ENCODE measurements around the gene BAIAP3.

BAIAP3 gene

GRCh38 chr16:1312903-1313302 is 20.5 kb upstream of the BAIAP3 start:
- Histone ChIP-seq H3K36me3 (ENCODE audit: insufficient read depth, low read depth, low read length) (peaks cover 49% of the 10 kb centered on the region), H3K27me3 (ENCODE audit: insufficient read depth, low read length) (no peaks in the 10 kb centered on the region), H3K9me3 (ENCODE audit: insufficient read depth, low read depth, low read length) (no peaks in the 10 kb centered on the region), H3K4me3 (ENCODE audit: low read length) (no peak overlapping the region), H3K4me1 (ENCODE audit: insufficient read depth, low read length) (0 out of 2 replicates have a peak, but pooled peaks cover 6% of the 10 kb centered on the region), H3K9ac (ENCODE audit: low read depth, low read length) (no peak overlapping the region), H3K27ac (ENCODE audit: low read length) (no peak overlapping the region)

GRCh38 chr16:1313721-1314369 is 19.6 kb upstream of the BAIAP3 start:
- H3K36me3 ChIP-seq (ENCODE audit: insufficient read depth, low read depth, low read length): peaks cover 59% of the 10 kb centered on the region
- no peak overlapping the region for H3K9ac ChIP-seq (ENCODE audit: low read depth, low read length)

DNA sequence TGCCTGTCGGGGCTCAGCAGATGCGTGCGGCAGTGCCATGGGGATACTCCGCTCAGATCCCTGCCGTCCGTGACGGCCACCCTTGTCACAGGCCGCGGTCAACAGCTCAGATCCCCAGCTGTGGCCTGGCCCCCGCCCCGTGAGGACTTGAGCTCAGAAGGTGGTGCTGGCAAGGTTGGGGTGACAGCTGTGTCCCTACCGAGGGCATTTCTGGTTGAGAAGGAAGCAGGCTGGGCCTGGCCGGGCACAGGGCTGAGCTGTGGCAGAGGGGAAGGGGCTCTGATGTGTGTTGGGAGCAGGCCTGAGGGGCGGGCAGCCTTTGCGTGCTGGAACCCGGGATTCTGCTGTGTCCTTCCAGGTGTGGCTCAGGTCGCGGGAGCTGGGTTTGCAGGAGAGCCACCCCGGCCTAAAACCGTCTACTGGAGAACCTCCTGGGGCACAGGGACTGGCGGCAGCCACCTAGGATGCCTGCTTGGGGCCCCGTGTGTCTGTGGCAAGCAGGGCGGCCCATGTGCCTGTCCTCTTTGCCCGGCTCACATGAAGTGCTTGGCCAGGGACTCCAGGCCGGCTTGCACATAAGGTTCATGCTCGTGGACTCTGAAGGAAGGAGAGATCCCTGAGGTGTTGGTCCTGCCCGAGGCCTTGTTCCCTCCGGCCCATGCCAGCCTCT is 18.9 kb upstream of the BAIAP3 start:
- peaks cover 66% of the 10 kb centered on the region for H3K36me3 ChIP-seq (ENCODE audit: insufficient read depth, low read depth, low read length)
- H3K27ac ChIP-seq (ENCODE audit: low read length): no peak overlapping the region
- no peak overlapping the region for H3K4me3 ChIP-seq (ENCODE audit: low read length)
- H3K4me1 ChIP-seq (ENCODE audit: insufficient read depth, low read length): 0 out of 2 replicates have a peak, but pooled peaks cover 6% of the 10 kb centered on the region
- no peaks in the 10 kb centered on the region for H3K9me3 ChIP-seq (ENCODE audit: insufficient read depth, low read depth, low read length)
- no peaks in the 10 kb centered on the region for H3K27me3 ChIP-seq (ENCODE audit: insufficient read depth, low read length)
- H3K9ac ChIP-seq (ENCODE audit: low read depth, low read length): no peak overlapping the region

More at GRCh38 chr16:1313721-1314369, 19.6 kb upstream of the BAIAP3 start:
- no peaks in the 10 kb centered on the region for H3K9me3 ChIP-seq (ENCODE audit: insufficient read depth, low read depth, low read length)
- no peak overlapping the region for H3K27ac ChIP-seq (ENCODE audit: low read length)
- H3K27me3 ChIP-seq (ENCODE audit: insufficient read depth, low read length): no peaks in the 10 kb centered on the region
- H3K4me3 ChIP-seq (ENCODE audit: low read length): no peak overlapping the region
- 0 out of 2 replicates have a peak, but pooled peaks cover 6% of the 10 kb centered on the region for H3K4me1 ChIP-seq (ENCODE audit: insufficient read depth, low read length)

DNA sequence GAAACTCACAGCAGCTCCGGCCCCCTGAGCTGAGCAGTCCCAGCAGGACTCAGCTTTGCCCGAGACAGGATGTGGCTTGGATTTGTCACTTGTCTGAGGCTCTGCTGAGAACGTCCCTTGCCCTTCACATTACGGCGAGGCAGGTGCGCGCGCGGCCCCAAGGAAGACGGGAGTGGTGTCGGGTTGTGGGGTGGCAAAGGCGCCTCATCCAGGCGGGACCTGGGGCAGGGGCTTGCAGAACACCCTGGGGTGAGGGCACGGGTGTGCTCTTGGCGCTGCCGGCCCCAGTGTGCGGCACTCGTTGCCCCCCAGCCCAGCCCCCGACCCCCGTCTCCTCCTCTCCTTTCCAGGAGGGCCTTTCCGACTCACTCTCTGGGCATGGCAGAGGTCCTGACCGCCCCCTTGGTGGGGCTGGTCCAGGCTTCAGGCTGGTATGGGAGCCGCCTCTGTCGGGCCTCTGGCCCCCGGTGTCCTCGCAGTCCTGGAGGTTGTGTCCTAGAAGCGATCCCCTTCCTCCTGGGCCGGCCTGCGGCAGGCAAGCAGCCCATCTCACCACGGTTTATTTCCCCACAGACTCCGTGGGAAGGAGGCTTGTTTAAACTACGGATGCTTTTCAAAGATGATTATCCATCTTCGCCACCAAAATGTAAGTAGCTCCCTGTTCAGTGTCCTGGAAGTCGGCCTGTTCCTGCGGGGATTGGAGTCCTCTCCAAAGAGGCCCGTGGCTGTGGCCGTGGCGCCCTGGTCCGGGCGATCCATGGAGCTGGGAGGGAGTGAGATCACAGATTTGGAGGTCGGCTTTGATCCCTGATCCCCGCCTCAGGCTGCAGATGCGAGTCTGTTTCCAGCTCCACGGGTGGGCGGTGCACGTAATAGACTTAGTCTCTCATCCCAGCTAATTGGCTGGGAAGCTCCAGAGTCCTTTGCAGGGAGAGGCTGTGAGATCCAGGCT is 18.1 kb upstream of the BAIAP3 start:
- Histone ChIP-seq H3K9me3 (ENCODE audit: insufficient read depth, low read depth, low read length) (no peaks in the 10 kb centered on the region), H3K36me3 (ENCODE audit: insufficient read depth, low read depth, low read length) (peaks cover 74% of the 10 kb centered on the region), H3K27me3 (ENCODE audit: insufficient read depth, low read length) (no peaks in the 10 kb centered on the region), H3K4me1 (ENCODE audit: insufficient read depth, low read length) (0 out of 2 replicates have a peak, but pooled peaks cover 6% of the 10 kb centered on the region), H3K9ac (ENCODE audit: low read depth, low read length) (no peak overlapping the region), H3K27ac (ENCODE audit: low read length) (no peak overlapping the region), H3K4me3 (ENCODE audit: low read length) (no peak overlapping the region)

GRCh38 chr16:1316033-1316405 is 17.4 kb upstream of the BAIAP3 start:
- Histone ChIP-seq H3K9me3 (ENCODE audit: insufficient read depth, low read depth, low read length) (no peaks in the 10 kb centered on the region), H3K27me3 (ENCODE audit: insufficient read depth, low read length) (no peaks in the 10 kb centered on the region), H3K4me3 (ENCODE audit: low read length) (no peak overlapping the region), H3K9ac (ENCODE audit: low read depth, low read length) (no peak overlapping the region), H3K36me3 (ENCODE audit: insufficient read depth, low read depth, low read length) (peaks cover 81% of the 10 kb centered on the region), H3K27ac (ENCODE audit: low read length) (no peak overlapping the region), H3K4me1 (ENCODE audit: insufficient read depth, low read length) (0 out of 2 replicates have a peak, but pooled peaks cover 6% of the 10 kb centered on the region)

DNA sequence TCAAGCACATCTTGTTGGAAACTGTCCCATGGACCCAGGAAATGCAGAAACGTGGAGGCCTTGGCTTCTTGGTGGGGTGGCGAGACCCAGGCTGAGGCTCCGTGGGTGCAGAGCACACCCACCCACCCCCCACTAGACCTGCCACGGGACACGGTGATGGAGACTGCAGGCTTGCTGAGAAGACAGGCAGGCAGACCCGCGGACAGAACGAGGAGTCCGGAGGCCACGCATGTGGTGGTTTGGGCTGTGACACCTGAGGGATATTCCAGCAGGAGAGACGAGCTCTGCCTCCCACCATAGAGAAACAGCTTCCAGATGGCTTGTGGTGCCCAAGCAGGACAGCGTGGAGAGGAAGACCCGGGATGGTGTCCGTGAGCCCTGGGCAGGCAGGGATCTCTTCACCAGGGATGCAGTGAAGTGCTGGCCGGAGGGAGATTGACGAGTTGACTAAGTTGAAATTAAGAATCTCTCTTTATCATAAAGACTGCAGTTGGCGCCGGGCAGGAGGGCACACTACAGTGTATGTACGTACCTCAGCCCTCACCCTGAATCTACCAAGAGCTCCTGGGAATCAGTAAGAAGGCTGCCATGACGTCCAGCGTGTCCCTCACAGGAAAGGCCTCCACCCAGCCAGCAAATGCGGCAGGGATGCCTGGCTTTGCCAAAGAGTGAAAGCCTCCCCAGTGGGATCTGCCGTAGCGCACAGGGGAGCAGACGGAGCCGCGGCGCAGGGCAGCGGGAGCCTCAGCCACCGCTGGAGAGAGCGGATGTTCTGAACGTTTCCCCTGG is 15.8 kb upstream of the BAIAP3 start:
- Histone ChIP-seq H3K9ac (ENCODE audit: low read depth, low read length) (no peak overlapping the region), H3K4me1 (ENCODE audit: insufficient read depth, low read length) (no peaks in the 10 kb centered on the region), H3K4me3 (ENCODE audit: low read length) (no peak overlapping the region), H3K27ac (ENCODE audit: low read length) (no peak overlapping the region), H3K27me3 (ENCODE audit: insufficient read depth, low read length) (no peaks in the 10 kb centered on the region), H3K9me3 (ENCODE audit: insufficient read depth, low read depth, low read length) (no peaks in the 10 kb centered on the region), H3K36me3 (ENCODE audit: insufficient read depth, low read depth, low read length) (peaks cover 93% of the 10 kb centered on the region)

DNA sequence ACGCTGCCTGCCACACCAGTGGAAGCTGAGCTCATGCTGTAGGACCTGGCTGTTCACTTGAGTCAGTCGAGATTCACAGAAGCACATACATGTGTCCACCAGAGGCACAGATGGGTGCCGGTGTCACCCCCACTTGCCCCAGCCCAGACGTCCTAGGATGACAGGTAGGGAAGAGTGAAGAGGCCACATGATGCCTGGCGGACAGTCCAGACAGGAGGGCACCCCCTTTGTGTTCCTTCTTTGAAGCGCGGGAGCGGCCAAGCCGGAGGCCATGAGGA is 15.2 kb upstream of the BAIAP3 start:
- H3K36me3 ChIP-seq (ENCODE audit: insufficient read depth, low read depth, low read length): peaks cover 89% of the 10 kb centered on the region
- no peak overlapping the region for H3K4me3 ChIP-seq (ENCODE audit: low read length)
- H3K27ac ChIP-seq (ENCODE audit: low read length): no peak overlapping the region
- H3K9ac ChIP-seq (ENCODE audit: low read depth, low read length): no peak overlapping the region
- H3K27me3 ChIP-seq (ENCODE audit: insufficient read depth, low read length): no peaks in the 10 kb centered on the region
- H3K4me1 ChIP-seq (ENCODE audit: insufficient read depth, low read length): no peaks in the 10 kb centered on the region
- no peaks in the 10 kb centered on the region for H3K9me3 ChIP-seq (ENCODE audit: insufficient read depth, low read depth, low read length)

DNA sequence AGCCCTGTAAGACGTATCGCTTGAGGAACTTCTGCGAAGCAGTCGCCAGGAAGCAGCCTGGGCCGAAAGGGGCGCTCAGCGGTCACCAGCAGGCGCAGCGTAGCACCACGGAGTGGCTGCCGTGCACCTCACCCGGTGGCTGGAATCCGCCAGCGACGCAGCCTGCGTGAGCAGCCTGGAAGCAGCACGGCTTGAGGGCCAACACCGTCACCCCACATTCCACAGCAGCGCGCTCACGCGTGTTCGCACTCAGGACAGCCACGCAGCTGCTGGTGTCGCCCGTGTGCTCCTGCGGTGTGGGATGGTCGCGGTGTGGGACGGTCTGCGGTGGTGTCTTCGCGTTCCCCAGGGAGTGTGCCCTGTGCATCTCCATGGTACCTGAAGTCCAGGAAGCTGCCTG is 14.4 kb upstream of the BAIAP3 start:
- H3K36me3 ChIP-seq (ENCODE audit: insufficient read depth, low read depth, low read length): peaks cover 94% of the 10 kb centered on the region
- H3K27ac ChIP-seq (ENCODE audit: low read length): no peak overlapping the region
- H3K4me3 ChIP-seq (ENCODE audit: low read length): no peak overlapping the region
- H3K4me1 ChIP-seq (ENCODE audit: insufficient read depth, low read length): no peaks in the 10 kb centered on the region
- no peaks in the 10 kb centered on the region for H3K27me3 ChIP-seq (ENCODE audit: insufficient read depth, low read length)
- no peak overlapping the region for H3K9ac ChIP-seq (ENCODE audit: low read depth, low read length)
- no peaks in the 10 kb centered on the region for H3K9me3 ChIP-seq (ENCODE audit: insufficient read depth, low read depth, low read length)

GRCh38 chr16:1320097-1320496 is 13.3 kb upstream of the BAIAP3 start:
- no peak overlapping the region for H3K4me3 ChIP-seq (ENCODE audit: low read length)
- H3K36me3 ChIP-seq (ENCODE audit: insufficient read depth, low read depth, low read length): peaks cover 94% of the 10 kb centered on the region
- H3K9me3 ChIP-seq (ENCODE audit: insufficient read depth, low read depth, low read length): no peaks in the 10 kb centered on the region
- H3K9ac ChIP-seq (ENCODE audit: low read depth, low read length): no peak overlapping the region
- H3K27me3 ChIP-seq (ENCODE audit: insufficient read depth, low read length): no peaks in the 10 kb centered on the region
- no peaks in the 10 kb centered on the region for H3K4me1 ChIP-seq (ENCODE audit: insufficient read depth, low read length)
- no peak overlapping the region for H3K27ac ChIP-seq (ENCODE audit: low read length)

- Histone ChIP-seq H3K4me1 (ENCODE audit: insufficient read depth, low read length) (no peaks in the 10 kb centered on the region), H3K27ac (ENCODE audit: low read length) (no peak overlapping the region), H3K36me3 (ENCODE audit: insufficient read depth, low read depth, low read length) (peaks cover 88% of the 10 kb centered on the region), H3K9me3 (ENCODE audit: insufficient read depth, low read depth, low read length) (no peaks in the 10 kb centered on the region), H3K27me3 (ENCODE audit: insufficient read depth, low read length) (no peaks in the 10 kb centered on the region), H3K4me3 (ENCODE audit: low read length) (no peak overlapping the region), H3K9ac (ENCODE audit: low read depth, low read length) (no peak overlapping the region)
These were observed 12.7 kb upstream of the BAIAP3 start for GRCh38 chr16:1320658-1321240.

GRCh38 chr16:1322407-1322806 is 11.0 kb upstream of the BAIAP3 start:
- no peak overlapping the region for H3K9ac ChIP-seq (ENCODE audit: low read depth, low read length)
- no peaks in the 10 kb centered on the region for H3K9me3 ChIP-seq (ENCODE audit: insufficient read depth, low read depth, low read length)
- peaks cover 72% of the 10 kb centered on the region for H3K36me3 ChIP-seq (ENCODE audit: insufficient read depth, low read depth, low read length)
- H3K4me1 ChIP-seq (ENCODE audit: insufficient read depth, low read length): no peaks in the 10 kb centered on the region
- no peaks in the 10 kb centered on the region for H3K27me3 ChIP-seq (ENCODE audit: insufficient read depth, low read length)
- no peak overlapping the region for H3K4me3 ChIP-seq (ENCODE audit: low read length)
- no peak overlapping the region for H3K27ac ChIP-seq (ENCODE audit: low read length)

All from iPS-20b (cell line).